Glomerular visceral epithelial cell (primary cell): Measurements from ENCODE around the gene C1QTNF5.
A peak's percentile ranks its signal among the peaks of the same experiment; 100 is the strongest.
"Not testable (repeated sequence)": the region's sequence is repeated elsewhere in the genome, so short reads cannot be mapped to it uniquely, and the experiment has no call there.

Experiments used
- DNase-seq: peaks from one replicate; pipeline ENCODE4 v3.0.0-alpha.2; 2016; ENCODE audit errors: extremely low spot score

C1QTNF5 gene

GRCh38 chr11:119340335-119341221 is at the start of gene C1QTNF5:
C1QTNF5 (minus strand) TSS chr11:119340883; CDS start chr11:119340397, 486 bp downstream.
- no peak for DNase-seq

DNA sequence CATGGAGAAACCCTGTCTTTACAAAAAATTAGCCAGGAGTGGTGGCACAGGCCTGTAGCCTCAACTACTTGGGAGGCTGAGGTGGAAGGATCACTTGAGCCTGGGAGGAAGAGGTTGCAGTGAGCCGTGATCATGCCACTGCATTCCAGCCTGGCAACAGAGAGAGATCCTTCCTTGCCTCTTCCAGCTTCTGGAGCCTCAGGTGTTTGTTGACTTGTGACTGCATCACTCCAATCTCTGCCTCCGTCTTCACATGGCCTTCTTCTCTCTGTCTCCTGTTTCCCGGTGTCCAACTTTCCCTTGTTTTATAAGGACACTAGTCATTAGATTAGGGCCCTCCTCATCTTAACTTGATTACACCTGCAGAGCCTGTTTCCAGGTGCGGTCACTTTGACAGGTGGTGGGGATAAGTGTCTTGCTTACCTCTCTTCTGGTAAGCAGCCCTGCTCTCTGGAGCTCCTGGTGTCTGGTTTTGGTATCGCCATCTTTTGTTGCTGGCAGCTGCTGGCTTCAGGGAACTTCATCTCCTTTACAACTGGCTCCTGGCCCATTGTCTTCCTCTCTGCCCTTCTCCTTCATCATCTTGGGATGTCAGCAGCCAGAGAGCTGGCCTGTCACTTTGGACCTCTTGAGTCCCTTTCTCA is 49.0 kb upstream of the C1QTNF5 start:
- DNase-seq, result no peak

- DNase-seq, result no peak
These were observed 47.4 kb upstream of the C1QTNF5 start for GRCh38 chr11:119388103-119388502.

GRCh38 chr11:119384332-119384731 is 43.6 kb upstream of the C1QTNF5 start:
- DNase-seq, result no peak

DNA sequence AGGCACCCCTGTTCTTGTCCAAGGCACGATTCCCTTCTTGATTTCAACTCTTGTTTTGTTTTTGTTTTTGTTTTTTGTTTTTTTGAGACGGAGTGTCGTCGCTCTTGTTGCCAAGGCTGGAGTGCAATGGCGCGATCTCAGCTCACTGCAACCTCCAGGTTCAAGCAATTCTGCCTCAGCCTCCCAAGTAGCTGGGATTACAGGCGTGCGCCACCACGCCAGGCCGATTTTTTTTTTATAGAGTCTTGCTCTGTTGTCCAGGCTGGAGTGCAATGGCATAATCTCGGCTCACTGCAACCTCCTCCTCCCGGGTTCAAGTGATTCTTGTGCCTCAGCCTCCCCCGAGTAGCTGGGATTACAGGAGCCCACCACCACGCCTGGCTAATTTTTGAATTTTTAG is 41.8 kb upstream of the C1QTNF5 start:
- DNase-seq, result not testable (repeated sequence)

DNA sequence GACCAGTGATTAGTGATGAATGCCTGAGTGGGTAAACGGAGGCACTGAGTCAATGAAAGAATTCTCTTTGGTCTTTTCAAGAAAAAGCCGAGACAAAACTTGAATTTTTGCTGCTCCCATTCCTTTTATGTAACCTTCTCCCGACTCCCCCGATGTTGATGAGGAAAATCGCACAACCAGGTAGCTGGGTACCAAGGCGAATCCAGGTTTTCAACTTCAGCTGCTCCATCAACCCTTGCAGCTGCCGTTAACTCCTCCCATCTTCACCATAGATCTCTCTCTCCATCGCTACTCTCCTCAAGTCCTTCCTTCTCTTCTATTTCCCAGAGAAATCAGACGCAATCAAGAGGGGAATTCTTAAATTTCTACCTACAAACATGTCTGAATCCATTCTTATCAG is 41.4 kb upstream of the C1QTNF5 start:
- DNase-seq, result no peak

DNA sequence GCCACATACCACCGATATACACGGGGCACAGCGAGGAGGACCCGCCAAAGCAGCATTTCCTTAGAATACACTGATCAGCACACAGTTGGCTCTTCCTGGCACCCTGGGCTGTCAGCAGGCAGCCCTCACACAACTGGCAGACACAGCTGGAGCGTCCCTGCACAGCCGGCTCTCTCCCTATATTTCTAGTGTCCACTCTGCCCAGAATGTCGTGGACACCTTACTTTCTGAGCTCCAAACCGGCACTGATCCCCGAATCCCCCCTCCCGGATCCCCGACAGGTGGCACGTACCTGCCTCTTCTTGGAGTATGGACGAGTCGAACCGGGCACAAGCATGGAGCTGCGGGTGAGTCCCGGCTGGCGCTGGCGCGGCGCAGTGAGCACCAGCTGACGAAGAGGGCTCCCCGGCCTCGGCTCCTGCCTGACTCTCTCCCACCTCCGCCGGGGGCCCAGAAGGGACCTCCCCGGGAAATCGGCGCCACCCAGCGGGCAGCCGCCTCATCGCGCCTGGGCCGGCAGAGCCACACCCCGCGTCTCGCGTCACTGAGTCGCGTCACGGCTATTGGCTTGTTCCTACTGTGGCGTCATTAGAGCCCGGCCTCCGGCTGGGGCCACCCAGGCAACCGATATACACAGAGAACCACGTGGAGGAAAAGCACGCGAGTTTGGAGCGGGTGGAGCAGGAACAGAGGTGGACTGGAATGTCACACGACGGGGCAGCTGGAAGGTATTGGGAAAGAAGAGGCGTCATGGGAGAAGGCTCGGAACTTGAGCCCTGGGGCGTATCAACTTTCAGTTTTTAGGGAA is 40.7 kb upstream of the C1QTNF5 start, which contains the start of gene USP2:
Gene USP2, minus strand, starts transcription at position 510 of the 808 bp plus-strand sequence. CDS start 8,210 bp downstream, outside the sequence.
- DNase-seq, result peak; percentile 94

- no peak for DNase-seq
These were observed 40.1 kb upstream of the C1QTNF5 start for GRCh38 chr11:119380827-119381180.

GRCh38 chr11:119380160-119380826 is 39.6 kb upstream of the C1QTNF5 start:
- DNase-seq, result no peak

DNA sequence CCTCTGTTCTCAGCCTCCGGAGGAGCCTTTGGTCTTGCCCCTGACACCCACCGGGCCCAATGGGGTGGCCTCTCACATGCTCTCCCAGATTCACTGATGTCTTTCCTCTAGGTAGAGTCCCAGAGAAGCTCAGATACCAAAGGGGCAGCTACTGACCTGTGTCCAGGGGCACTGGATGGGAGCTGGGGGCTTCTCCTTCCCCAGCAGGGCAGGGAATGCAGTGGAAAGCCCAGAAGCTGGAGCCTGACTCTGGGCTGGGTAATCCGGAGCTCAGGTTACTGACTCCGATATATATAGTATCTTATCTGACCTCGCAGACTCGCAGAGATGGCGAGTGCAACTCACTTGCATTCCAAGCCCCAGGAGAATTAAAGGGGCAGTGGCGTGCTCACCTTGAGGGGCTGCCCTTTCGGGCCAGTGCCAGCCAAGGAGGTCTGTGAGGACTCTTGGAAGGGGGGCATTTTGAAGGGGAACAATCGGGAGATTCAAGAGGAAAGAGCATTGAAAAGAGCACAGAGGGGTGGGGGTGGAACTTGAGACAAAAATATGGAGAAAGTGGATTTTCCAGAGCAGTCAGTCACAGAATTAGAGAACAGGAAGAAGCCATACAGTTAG is 38.3 kb upstream of the C1QTNF5 start:
- DNase-seq, result no peak

DNA sequence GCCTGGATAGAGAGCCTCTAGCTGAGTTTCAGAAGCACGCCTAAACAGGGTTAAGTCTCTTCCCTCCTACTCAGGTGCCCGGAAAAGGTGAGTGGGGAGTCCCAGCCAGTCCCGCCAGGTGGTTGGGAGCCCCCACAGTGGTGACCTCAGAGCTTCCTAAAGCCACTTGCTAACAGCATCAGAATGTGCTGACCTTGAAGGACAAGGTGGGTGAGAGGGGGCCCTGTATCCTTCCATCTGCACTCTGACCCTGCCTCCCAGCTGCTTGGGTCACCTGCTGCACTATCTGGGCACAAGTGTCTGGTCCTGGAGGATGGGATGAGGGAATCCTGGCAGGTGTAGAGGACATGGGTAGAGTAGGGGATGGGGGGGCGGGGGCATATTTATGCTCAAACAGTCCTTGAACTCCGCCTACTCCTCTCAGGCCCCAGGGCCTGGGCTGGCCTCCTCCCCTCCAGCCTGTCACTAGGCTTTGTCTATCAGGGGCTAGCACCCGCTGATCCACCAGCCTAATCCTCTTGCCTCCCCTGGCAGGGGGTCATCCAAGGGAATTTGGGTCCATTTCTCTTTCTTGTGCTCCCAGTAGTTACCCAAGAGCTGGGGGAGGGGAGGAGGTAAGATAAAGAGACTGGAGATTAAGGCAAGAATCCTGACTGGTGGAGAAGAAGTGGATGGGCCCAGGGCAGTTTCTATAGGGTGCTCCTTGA is 37.4 kb upstream of the C1QTNF5 start:
- no peak for DNase-seq

DNA sequence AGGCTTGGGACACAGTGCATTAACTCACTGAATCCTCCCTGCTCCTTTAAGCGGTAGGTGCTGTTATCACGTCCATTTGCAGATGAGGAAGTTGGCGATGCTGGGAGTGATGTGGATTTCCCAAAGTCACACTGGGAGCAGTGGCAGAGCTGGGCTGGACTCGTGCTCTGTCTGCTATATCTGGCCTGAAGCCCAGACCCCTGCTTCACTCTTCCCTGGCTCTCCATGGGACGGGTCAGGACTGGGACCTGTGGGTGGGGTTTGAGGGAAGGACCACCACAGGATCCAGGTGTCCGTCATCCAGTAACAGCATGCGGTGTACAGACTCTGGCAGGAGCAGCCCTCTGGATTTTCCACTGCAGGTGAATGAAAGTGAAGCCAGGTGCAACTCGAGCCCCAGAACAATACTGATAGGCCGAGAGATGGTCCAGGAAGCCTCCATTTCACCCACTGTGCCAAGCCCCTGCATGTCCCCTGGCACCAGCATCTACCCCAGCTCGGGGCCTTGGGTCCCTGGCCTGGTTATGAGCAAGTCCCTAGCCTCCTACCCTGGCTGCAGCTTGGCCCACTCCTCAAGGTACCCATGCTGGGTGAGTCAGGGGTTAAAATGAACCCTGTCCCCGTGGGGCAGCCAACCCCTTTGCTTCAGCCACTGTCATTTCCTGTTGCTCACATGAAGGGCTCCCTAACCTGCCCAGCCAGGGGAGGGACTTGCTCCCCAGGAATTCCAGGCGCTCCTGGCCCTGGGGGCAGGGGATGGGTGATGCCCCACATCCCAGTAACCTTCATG is 36.6 kb upstream of the C1QTNF5 start:
- DNase-seq, result no peak

DNA sequence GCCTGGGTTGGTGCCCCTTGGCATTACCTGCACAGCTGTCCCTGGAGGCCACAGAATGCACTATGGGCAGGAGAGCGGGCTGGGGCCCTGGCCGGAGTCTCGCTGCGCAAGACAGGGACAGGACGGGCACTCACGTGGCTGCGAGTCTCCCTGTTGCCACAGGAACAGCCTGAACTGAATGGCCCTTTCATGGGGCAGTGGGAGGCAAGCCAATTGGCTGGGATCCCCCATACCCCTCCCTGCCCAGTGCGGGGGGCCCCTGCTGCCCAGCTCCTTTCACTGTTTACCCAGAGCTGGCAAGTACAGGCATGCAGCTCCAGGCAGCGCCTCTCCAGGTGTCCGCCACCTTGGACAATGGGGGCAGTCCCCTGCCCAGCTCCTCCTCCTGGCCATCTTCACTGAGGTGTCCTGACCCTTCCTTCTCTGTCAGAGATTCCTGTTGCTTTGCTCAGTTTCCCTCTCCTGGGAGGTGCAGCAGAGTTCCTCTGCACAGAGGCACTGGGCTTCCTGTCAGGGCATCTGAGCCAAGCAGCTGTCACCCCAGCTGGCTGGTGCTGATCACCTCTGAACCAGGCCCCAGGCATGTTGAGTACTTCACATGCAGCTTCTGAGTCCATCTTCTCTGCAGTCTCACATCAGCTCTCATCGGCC is 35.6 kb upstream of the C1QTNF5 start:
- DNase-seq, result no peak

- no peak for DNase-seq
These were observed 34.9 kb upstream of the C1QTNF5 start for GRCh38 chr11:119375337-119376196.

DNA sequence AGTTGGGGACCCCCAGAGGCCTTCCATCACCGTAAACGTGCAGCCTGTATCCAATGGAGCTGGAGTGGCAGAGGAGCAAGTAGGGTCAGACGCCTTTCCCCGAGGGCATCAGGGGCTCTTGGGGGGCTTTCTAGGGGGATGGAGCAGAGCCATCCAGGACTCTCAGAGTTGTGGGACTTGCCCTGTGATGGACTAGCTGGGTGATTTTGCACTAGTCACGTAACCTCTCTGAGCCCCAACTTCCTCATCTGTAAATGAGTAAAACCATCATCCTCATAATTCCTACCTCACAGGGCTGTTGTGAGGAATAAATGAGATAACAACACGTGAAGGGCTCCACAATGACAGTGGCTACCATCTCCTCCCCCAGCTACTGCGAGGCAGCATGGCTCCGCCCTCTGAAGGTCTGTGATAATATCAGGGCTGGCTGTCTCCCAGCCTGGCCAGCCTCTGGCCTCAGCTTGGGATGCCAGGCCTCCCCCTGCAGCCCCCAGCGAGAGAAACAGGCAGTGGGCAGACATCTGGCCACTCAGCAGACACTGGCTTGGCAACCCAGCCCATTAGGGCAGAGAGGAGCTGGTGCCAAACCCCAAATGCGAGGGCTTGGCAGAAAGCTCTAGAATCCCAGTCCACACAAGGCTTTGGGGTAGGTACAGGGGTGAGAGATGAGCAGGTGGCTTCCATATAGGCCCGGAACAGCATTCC is 34.1 kb upstream of the C1QTNF5 start:
- no peak for DNase-seq

- DNase-seq, result peak; percentile 66
These were observed 33.4 kb upstream of the C1QTNF5 start for GRCh38 chr11:119373921-119374631.
